HG02623 (cell line): ENCODE data around the gene TNFRSF21.

Experiments used
- ATAC-seq: cut with Tn5 transposase; IDR thresholded peaks from one replicate; pipeline ENCODE4 v1.9.1; 2021; ENCODE audit warnings: moderate library complexity; ENCODE audit not compliant: unreplicated experiment

The TNFRSF21 gene

DNA sequence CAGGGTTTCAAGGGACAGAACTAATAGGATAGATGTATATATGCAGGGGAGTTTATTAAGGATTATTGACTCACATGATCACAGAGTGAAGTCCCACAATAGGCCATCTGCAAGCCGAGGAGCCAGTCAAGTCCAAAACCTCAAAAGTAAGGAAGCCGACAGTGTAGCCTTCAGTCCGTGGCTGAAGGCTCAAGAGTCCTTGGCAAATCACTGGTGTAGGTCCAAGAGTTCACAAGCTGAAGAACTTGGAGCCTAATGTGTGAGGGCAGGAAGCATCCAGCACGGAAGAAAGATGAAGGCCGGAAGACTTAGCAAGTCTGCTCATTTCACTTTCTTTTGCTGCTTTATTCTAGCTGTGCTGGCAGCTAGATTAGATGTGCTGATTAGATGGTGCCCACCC is 128.0 kb downstream of the TNFRSF21 start:
- ATAC-seq: no peak
